Kidney epithelial cell (primary cell): ENCODE results near the gene ABLIM2. TPM values are rescaled to one million over a fixed set of nuclear protein-coding genes. Genes with fewer than 3 reads are reported as not detected.

ENCODE experiments used
- DNase-seq: peaks from one replicate; pipeline ENCODE4 v3.0.0-alpha.2; 2010; ENCODE audit warnings: low read depth
- H3K27me3 ChIP-seq: 2 replicates; pipeline ENCODE4 v1.6.0; 2011; ENCODE audit warnings: low read length; ENCODE audit not compliant: control insufficient read depth, insufficient read depth
- H3K36me3 ChIP-seq: 2 replicates; pipeline ENCODE4 v1.5.1; 2011; ENCODE audit warnings: low read length; ENCODE audit not compliant: control insufficient read depth, insufficient read depth
- H3K4me3 ChIP-seq: 2 replicates; pipeline ENCODE4 v1.5.1; 2011; ENCODE audit warnings: low read depth, mild to moderate bottlenecking, control low read depth, low read length
- total RNA-seq: library from RNA; depleted of rRNA; stranded (reverse); fragments of >200 nt; gene quantifications from 2 replicates; pipeline ENCODE4 v1.2.3, GENCODE V29; 2015
- TF ChIP-seq, protein P1 (sequence below): IDR thresholded peaks from 2 replicates; pipeline ENCODE4 v1.5.1; 2011; ENCODE audit warnings: mild to moderate bottlenecking, moderate library complexity, low read length, control low read depth, inconsistent platforms; ENCODE audit not compliant: insufficient read depth, poor library complexity, severe bottlenecking

Gene ABLIM2
- total RNA-seq, 1 donor from 2014 or later = 1.3 TPM

DNA sequence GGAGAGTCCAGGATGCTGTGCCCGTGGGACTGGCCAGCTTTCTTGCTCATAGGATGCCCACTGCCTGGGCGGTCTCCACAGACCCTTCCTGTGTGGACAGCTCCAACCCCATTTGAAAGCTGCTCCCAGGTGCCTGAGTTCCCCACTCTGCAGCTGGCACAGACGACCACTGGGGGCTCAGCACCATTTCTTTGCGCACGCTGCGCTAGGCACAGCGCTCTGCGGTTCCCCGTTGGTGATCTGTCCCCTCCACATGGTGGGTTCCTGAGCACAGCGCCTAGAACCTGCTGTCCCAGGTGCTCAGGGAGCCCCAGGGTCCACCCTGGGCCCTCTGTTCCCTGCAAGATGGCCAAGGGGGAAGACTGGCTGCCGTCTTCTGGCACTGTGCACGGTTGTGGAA is 173.5 kb downstream of the ABLIM2 start:
- Histone ChIP-seq H3K36me3 (no peaks in the 10 kb centered on the region), H3K27me3 (peaks cover 17% of the 10 kb centered on the region), H3K4me3 (no peak overlapping the region)
- TF ChIP-seq, protein P1, sequence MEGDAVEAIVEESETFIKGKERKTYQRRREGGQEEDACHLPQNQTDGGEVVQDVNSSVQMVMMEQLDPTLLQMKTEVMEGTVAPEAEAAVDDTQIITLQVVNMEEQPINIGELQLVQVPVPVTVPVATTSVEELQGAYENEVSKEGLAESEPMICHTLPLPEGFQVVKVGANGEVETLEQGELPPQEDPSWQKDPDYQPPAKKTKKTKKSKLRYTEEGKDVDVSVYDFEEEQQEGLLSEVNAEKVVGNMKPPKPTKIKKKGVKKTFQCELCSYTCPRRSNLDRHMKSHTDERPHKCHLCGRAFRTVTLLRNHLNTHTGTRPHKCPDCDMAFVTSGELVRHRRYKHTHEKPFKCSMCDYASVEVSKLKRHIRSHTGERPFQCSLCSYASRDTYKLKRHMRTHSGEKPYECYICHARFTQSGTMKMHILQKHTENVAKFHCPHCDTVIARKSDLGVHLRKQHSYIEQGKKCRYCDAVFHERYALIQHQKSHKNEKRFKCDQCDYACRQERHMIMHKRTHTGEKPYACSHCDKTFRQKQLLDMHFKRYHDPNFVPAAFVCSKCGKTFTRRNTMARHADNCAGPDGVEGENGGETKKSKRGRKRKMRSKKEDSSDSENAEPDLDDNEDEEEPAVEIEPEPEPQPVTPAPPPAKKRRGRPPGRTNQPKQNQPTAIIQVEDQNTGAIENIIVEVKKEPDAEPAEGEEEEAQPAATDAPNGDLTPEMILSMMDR = no peak
- no peak for DNase-seq

DNA sequence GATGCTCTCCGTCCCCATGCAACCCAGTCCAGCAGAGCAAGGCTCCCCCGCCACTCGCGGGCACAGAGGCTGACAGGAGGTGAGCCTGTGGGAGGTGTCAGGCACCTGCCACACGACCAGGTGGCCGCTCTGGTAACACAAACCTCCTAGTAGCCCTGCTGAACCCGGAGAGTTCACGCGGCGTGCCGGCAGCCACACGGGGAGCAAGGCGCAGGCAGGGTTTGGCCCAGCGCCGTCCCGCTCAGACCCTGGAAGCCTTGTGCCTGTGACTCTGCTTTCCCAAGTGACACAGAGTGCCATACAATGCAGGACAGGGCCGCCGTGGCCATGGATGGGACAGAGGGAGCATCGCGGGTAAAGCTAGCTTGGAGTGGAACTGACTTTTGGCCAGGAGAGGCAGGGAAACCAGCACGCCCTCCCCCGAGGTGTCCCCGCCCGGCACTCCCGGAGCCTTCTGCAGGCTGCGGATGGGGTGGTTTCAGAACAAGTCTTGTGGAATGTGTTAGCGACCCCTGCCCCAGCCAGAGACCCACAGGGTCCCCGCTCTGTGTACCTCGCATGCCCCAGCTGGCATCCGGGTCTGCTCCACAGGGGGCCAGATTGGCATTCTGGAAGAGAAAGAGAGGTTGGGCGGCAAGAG is 174.2 kb downstream of the ABLIM2 start:
- TF ChIP-seq, protein P1 = no peak
- Histone ChIP-seq H3K36me3 (no peaks in the 10 kb centered on the region), H3K4me3 (no peak overlapping the region), H3K27me3 (peaks cover 17% of the 10 kb centered on the region)
- DNase-seq = no peak

DNA sequence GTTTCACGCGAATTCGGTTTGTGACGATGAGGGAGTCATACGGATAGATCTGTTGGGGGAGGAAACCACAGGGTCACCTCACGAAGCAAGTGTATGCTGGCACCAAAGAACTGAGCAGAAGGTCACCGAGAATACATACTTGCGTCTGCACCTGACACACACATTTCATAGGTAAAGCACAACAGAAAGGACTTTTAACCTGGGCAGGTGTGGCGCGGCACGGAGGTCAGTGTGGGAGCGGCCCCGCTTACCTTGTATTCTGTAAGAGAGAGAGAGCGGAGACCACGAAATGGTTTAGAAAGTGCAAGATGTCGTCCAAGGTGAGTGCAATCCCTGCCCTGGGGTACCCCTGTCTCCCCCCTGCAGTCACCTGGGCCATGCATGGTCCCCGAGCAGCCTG is 175.3 kb downstream of the ABLIM2 start:
- DNase-seq = no peak

DNA sequence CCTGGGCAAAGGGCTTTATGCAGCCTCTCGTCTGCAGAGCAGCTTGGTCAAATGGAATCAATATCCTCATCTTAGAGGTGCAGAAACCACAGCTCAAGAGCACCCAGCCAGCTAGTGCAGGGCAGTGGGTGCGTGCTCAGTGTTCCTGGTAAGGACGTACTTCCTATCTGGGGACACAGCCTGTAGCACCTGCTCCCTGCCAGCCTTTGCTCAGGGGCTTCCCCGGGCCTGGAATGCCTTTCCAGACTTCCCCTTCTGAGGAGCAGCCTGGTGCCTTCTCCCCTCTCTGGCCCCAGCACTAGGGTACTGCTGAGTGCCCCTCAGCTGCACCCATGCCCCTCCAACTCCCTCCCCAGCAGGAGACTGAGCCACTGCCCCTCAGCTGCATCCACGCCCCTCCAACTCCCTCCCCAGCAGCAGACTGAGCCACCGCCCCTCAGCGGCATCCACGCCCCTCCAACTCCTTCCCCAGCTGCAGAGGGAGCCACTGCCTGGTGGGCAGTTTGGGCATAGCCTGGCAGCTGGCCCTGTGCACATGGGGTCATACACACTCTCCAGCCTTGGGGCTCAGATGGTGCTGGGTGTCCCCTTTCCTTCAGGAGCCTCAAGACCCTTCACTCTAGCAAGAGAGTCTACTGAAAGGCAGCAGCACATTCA is 176.7 kb downstream of the ABLIM2 start:
- Histone ChIP-seq H3K36me3 (no peaks in the 10 kb centered on the region), H3K27me3 (peaks cover 17% of the 10 kb centered on the region), H3K4me3 (no peak overlapping the region)
- TF ChIP-seq, protein P1 = no peak
- no peak for DNase-seq

More for the DNA sequence above, 175.3 kb downstream of the ABLIM2 start:
- TF ChIP-seq, protein P1 = no peak
- peaks cover 17% of the 10 kb centered on the region for H3K27me3 ChIP-seq
- H3K4me3 ChIP-seq = no peak overlapping the region
- H3K36me3 ChIP-seq = no peaks in the 10 kb centered on the region

DNA sequence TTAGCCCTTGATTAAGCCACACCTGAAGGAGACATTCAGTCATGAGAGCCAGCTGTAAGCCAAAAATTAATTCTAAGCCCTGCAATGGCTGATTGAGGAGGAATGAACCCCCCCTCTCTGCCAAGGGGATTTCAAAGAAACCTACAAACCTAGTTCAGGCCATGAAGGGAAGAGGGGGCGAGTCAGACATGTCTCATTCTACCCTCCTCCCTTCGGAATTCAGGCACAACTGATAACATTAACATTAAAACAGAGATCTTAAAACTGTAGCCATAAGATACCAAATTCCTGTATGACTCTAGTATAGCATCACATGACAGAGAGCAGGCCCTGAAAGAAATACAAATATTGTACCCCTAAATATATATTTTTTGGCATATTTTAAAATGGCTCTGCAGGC is 178.6 kb downstream of the ABLIM2 start:
- TF ChIP-seq, protein P1 = no peak
- H3K36me3 ChIP-seq = no peaks in the 10 kb centered on the region
- DNase-seq = no peak

DNA sequence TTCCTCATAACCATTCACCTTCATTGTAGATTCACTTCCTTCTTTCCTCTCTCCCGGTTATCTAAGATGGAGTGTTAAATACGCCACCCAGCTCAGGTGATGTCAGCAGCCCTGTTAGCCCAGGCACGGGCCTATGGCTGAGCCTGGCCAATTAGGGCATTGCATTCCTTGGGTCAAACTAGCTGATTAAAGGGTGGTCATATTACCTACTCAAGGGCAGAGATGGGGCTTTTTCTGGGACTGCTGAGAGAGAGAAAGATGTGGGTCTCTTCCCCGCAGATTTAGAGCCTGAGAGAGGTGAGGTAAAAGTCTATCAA is 179.0 kb downstream of the ABLIM2 start:
- H3K36me3 ChIP-seq = no peaks in the 10 kb centered on the region
- no peak for DNase-seq

More for the DNA sequence above, 178.6 kb downstream of the ABLIM2 start:
- H3K4me3 ChIP-seq = no peak overlapping the region
- H3K27me3 ChIP-seq = peaks cover 14% of the 10 kb centered on the region

More for the DNA sequence above, 179.0 kb downstream of the ABLIM2 start:
- TF ChIP-seq, protein P1 = no peak
- H3K4me3 ChIP-seq = no peak overlapping the region
- H3K27me3 ChIP-seq = peaks cover 9% of the 10 kb centered on the region
